Small intestine (tissue), 7 donors: Measurements from ENCODE around the gene SYNGR1. TPM values are rescaled to one million over a fixed set of nuclear protein-coding genes. Genes with fewer than 3 reads are reported as not detected.

Experiments used
- DNase-seq, 2 donors: peaks; one replicate each; pipeline versions ENCODE4 v3.0.0 to v3.0.0-alpha.2; 2013
- FAIRE-seq: peaks from 2 replicates; lab custom pipeline; 2012; peaks lifted over from hg19 to GRCh38; lab: Jason Lieb, UNC
- H3K27ac ChIP-seq, 3 donors: one replicate each; pipeline ENCODE4 v1.5.1; 2013; ENCODE audit warnings: low read length in 2 of 3, mild to moderate bottlenecking in 2 of 3, control low read depth in 1 of 3, inconsistent platforms in 1 of 3, low read depth in 1 of 3, moderate library complexity in 1 of 3
- H3K27me3 ChIP-seq, 3 donors: one replicate each; pipeline ENCODE4 v1.6.1; 2013; ENCODE audit warnings: low read length in 3 of 3, inconsistent platforms in 1 of 3; ENCODE audit not compliant: control insufficient read depth in 3 of 3, insufficient read depth in 3 of 3
- H3K36me3 ChIP-seq, 3 donors: one replicate each; pipeline ENCODE4 v1.6.1; 2013; ENCODE audit warnings: low read length in 3 of 3, inconsistent platforms in 1 of 3, low read depth in 1 of 3, mild to moderate bottlenecking in 1 of 3, moderate library complexity in 1 of 3; ENCODE audit not compliant: control insufficient read depth in 3 of 3, insufficient read depth in 2 of 3
- H3K4me1 ChIP-seq, 3 donors: one replicate each; pipeline ENCODE4 v1.6.1; 2013; ENCODE audit warnings: low read length in 2 of 3, inconsistent platforms in 1 of 3, low read depth in 1 of 3, mild to moderate bottlenecking in 1 of 3, moderate library complexity in 1 of 3; ENCODE audit not compliant: control insufficient read depth in 3 of 3, insufficient read depth in 2 of 3
- H3K4me3 ChIP-seq, 3 donors: one replicate each; pipeline ENCODE4 v1.5.1; 2013; ENCODE audit warnings: low read length in 3 of 3, control low read depth in 1 of 3, inconsistent platforms in 1 of 3, low read depth in 1 of 3, mild to moderate bottlenecking in 1 of 3, moderate library complexity in 1 of 3
- H3K9me3 ChIP-seq, 2 donors: one replicate each; pipeline ENCODE4 v1.6.1; 2013; ENCODE audit warnings: low read depth in 1 of 2, low read length in 1 of 2; ENCODE audit not compliant: control insufficient read depth in 2 of 2, insufficient read depth in 1 of 2
- WGBS, 3 donors: extraction: QIAGEN DNeasy Blood & Tissue Kit; methylation state at CpG; one replicate each; pipeline ENCODE4 v1.1.7; 2013; 5-methylcytosine and 5-hydroxymethylcytosine counted together
- polyA plus RNA-seq, 4 donors: library from polyadenylated mRNA; stranded (reverse) in 3 of 4; unstranded in 1 of 4; fragments of 200-250 nt in 3 of 4; fragments of 120-200 nt in 1 of 4; gene quantifications; one replicate each; pipeline versions ENCODE4 v1.2.1 to v1.2.3, GENCODE V29; 2013
- donor health status: healthy with polysubstance abuse.
- donor health status: control.
- donor health status: control.
- donor health status: Bipolar disorder and iron deficiency.
- donor health status: healthy.

SYNGR1 gene
- polyA plus RNA-seq, 4 donors, result 1.4 to 10.7 (median 6.6) TPM; not detected in 1

DNA sequence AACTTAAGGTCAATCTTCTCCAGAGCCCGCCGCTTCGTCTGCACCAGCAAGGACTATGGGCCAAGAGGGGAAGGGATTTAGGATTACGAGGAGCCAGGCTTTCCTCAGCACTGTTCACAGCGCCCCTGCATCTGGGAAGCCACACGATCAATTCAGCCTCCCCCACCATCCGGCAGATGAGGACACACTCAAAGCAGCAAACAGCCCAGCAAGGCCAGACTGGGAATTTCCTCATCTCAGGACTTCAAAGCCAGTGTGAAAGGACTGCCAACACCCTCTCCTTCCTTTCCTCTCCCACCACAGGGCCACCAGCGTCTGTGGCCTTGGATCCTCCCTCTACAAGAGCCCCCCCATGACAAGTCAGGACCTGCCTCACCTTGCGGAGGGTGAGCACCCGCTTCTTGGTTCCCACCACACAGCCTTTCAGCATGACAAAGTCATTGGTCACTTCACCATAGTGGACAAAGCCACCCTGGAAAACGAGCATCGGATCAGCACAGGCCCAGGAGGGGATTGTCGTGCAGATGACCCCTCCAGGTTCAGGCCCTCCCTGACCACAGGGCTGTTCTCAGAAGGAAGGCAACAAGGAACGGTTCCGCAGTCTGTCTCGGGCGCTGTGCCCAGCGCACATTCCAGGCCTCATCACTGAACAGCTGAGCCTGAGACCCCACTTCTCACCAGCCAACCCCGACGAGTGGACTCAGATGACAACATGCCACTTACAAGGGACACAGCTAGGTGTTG lies 36.4 kb upstream of the SYNGR1 start:
- Histone ChIP-seq H3K9me3 (no peaks in the 10 kb centered on the region), H3K27me3 (no peaks in the 10 kb centered on the region), H3K4me1 (peaks cover 0 to 31% (median 3%) of the 10 kb centered on the region in 3 donors), H3K4me3 (no peak overlapping the region), H3K36me3 (peaks cover 24 to 75% (median 28%) of the 10 kb centered on the region in 3 donors), H3K27ac (no peak overlapping the region)
- 82 to 88% (median 82%) methylated on average over 17 to 20 of the region's 20 CpGs for WGBS, 3 donors
- no peak for FAIRE-seq
- DNase-seq, result no peak

DNA sequence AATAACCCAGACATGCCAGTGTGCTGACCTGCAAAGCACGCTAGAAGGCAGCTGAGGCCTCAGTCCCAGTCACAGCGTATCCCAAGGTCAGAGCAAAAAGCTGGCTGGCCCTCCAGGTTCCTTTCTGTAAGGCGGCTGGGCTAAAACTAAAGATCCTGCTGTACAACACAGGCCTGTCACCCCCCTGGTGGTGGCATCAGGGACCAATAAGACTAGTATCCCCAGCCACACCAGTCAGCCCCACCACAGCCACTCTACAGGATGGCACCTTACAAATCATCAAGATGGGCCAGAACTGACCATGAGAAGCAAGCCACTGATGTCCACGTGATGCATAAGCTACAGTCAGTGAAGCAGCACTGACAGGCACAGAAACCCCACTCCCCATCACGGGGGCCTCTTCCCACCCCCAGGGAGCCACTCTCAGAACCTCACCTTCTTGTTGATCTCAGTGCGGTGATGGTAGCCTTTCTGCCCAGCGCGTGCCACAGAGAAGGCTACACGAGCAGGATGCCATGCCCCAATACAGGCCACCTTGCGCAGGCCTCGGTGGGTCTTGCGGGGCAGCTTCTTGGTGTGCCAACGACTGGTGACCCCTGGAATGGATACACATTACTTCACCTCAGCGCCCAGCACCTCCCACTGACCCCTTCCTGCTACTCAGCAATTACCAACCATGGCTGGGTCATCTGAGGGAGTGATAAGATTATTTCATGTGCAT lies 35.4 kb upstream of the SYNGR1 start:
- Histone ChIP-seq H3K9me3 (no peaks in the 10 kb centered on the region), H3K27me3 (no peaks in the 10 kb centered on the region), H3K4me3 (no peak overlapping the region), H3K36me3 (peaks cover 24 to 75% (median 28%) of the 10 kb centered on the region in 3 donors), H3K4me1 (peaks cover 0 to 31% (median 2%) of the 10 kb centered on the region in 3 donors), H3K27ac (no peak overlapping the region)
- DNase-seq (no peak), FAIRE-seq (no peak)
- WGBS, 3 donors, result 84 to 87% (median 85%) methylated on average over 14 of the region's 14 CpGs

DNA sequence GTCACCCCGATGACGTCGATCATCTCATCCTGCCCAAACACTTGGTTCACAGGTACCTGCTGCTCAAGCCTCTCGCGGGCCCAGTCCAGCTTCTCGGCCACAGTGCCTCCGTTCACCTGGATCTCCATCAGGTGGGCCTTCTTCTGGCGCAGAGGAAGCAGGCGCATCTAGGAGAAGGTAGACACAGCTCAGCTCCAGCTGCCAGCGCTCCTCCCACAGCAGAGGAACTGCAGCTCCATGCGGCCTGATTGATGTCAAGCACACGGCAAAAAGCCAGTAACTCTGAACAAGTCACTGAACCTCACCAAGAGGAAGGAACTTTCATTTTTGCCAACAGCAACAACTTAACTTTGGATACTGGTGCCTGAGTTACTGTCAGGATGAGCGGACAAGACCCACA lies 34.4 kb upstream of the SYNGR1 start:
- Histone ChIP-seq H3K9me3 (no peaks in the 10 kb centered on the region), H3K27ac (peak overlapping the region in 1 of 3 donors; percentile 12), H3K4me3 (no peak overlapping the region), H3K27me3 (no peaks in the 10 kb centered on the region), H3K36me3 (peaks cover 24 to 75% (median 28%) of the 10 kb centered on the region in 3 donors), H3K4me1 (peaks cover 0 to 31% (median 2%) of the 10 kb centered on the region in 3 donors)
- no peak for DNase-seq
- 84 to 86% (median 85%) methylated on average over 13 of the region's 13 CpGs for WGBS, 3 donors
- FAIRE-seq, result no peak

DNA sequence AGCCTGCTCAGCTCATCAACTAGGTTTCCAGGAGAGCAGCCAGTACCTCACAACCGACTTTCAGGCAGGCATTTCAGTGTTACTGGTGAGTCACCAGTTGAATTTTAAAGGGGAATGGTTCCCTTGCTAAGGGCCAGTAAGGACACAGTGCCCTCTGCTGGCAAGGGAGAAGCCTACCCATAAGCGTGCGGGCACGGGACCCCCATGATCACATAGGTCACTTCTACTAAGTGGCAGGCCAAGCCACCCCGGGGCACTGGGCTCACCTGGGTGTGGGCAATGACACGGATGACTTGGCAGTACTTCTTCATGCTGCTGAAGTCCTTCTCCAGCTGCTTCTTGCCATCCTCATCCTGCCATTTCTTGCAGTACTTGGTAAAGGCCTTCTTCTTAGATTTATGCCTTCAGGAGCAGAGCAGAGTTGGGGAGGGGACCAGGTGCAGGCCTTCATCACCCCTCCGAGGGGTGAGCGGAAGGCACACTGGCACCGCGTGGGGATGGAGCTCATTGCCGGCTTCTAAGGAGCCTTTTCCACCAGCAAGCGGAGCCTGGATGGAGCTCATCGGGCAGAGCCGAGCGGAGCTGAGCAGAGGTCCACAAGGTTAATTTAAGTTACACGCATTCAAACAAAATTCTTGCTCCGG lies 33.2 kb upstream of the SYNGR1 start:
- peak overlapping the region in 2 of 3 donors; percentile 12 to 100 for H3K27ac ChIP-seq
- peaks cover 0 to 31% (median 2%) of the 10 kb centered on the region in 3 donors for H3K4me1 ChIP-seq
- H3K4me3 ChIP-seq, result peak overlapping the region in 1 of 3 donors; percentile 83
- WGBS, 3 donors, result 38 to 45% (median 40%) methylated on average over 17 of the region's 17 CpGs
- H3K9me3 ChIP-seq, result no peaks in the 10 kb centered on the region
- DNase-seq (peak; percentile 82 to 88), FAIRE-seq (no peak)
- peaks cover 24 to 69% (median 28%) of the 10 kb centered on the region in 3 donors for H3K36me3 ChIP-seq
- H3K27me3 ChIP-seq, result no peaks in the 10 kb centered on the region

DNA sequence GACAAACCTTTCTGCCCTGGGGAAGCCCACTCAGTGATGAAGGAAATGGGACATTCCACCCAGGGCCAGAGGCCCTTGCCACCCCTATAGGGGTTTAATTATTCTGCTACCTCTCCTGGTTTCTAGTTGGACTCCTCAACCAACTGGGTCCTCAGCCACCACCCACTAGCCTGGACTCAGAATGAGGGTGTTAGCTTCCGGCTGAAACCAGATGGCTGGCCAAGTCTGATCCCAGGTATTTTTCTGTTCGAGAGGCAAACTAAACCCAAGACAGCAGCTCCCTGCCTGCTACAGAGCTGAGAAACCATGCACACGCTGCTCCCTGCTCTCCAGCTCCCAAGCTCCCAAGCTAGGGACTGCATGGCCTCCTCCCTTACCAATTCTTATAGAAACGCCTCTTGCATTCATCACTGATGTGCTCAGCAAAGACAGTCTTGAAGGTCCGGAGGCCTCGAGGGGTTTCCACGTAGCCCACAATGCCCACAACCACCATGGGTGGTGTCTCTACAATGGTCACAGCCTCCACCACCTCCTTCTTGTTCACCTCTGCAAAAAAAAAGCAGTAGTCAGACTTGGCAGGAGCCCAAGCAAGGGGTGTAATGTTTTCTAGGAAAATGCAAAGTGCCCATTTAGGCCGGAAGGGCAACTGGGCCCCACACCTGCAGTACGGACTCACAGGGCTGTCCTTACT lies 32.6 kb upstream of the SYNGR1 start:
- H3K27ac ChIP-seq, result peak overlapping the region; percentile 3 to 100 (median 6)
- WGBS, 3 donors, result 19 to 32% (median 23%) methylated on average over 9 of the region's 9 CpGs
- H3K36me3 ChIP-seq, result peaks cover 24 to 62% (median 28%) of the 10 kb centered on the region in 3 donors
- H3K9me3 ChIP-seq, result no peaks in the 10 kb centered on the region
- peaks cover 0 to 31% (median 2%) of the 10 kb centered on the region in 3 donors for H3K4me1 ChIP-seq
- peak overlapping the region in 2 of 3 donors; percentile 69 to 83 for H3K4me3 ChIP-seq
- no peaks in the 10 kb centered on the region for H3K27me3 ChIP-seq
- DNase-seq (no peak), FAIRE-seq (no peak)

DNA sequence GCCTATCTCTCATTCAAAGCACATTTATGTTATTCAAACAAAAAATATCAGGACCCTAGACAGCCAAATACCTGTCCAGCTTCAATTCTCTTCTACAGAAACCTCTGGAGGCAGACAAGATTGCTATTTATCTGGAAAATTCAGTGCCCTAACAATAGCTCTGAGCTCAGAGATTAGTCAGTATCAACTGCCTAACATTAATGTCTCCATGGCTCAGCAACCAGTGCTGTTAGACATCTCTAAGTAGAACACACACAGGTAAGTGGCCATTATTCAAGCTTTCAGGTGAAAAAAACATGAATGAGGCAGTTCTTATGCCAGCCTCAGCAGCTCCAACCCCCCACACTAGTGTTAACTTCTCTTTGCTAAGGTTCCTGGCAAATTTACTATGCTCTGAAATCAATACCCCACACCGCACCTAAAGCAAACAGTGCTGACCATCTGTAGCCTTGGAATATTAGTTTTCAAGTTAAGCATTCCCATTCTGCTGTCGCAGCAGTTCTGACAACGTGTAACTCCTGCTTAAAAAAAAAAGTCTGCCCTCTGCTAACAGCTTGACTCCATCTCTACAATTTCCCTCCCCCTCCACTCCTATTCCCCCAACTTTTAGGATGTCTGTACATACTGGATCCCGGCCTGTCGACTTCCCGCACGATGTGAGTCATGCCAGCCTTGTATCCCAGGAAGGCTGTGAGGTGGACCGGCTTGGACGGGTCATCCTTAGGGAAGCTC lies 31.9 kb upstream of the SYNGR1 start:
- H3K4me1 ChIP-seq, result peaks cover 0 to 31% (median 2%) of the 10 kb centered on the region in 3 donors
- H3K36me3 ChIP-seq, result peaks cover 19 to 55% (median 24%) of the 10 kb centered on the region in 3 donors
- H3K27me3 ChIP-seq, result no peaks in the 10 kb centered on the region
- no peak for DNase-seq
- no peaks in the 10 kb centered on the region for H3K9me3 ChIP-seq
- peak overlapping the region; percentile 23 to 83 (median 69) for H3K4me3 ChIP-seq
- WGBS, 3 donors, result 3 to 15% (median 9%) methylated on average over 9 of the region's 9 CpGs
- H3K27ac ChIP-seq, result peak overlapping the region in 2 of 3 donors; percentile 100
- FAIRE-seq, result no peak

DNA sequence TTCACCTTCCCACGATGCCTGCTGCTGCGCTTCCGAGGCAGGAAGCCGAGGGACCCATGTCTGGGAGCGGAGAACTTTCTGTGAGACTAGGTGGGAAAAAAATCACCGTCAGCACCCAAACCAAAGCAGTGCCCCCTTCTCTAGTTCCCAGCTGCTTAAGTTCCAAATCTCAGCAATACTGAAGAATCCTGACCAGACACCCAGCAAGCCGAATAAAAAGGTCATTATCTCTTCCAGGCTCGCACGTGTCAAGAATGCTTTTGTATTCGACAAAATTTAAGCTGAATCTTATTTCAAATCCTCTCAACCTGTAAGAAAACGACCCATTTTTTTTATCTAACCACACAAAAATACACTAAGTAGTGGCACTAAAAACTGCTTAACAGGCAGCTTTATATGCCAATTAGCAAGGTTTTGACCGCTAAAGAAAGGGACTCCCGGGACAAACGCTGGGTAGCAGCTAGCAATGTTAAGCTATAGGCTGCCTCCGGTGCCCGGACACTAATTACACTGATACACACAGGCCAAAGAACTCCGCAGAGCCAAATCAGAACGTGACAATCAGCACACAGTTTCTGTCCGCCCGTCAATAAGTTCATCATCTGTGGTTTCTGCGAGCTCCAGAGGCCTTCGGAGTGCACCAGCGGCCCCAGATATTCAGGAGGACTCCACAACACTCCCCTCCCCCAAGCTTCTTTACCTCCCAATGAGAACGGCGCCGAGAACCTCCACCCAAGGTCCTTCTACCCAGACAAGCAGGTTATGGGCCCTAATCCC lies 31.1 kb upstream of the SYNGR1 start:
- Histone ChIP-seq H3K27me3 (no peaks in the 10 kb centered on the region), H3K27ac (peak overlapping the region; percentile 76 to 100 (median 100)), H3K9me3 (no peaks in the 10 kb centered on the region), H3K4me3 (peak overlapping the region; percentile 69 to 86 (median 83)), H3K36me3 (peaks cover 17 to 48% (median 22%) of the 10 kb centered on the region in 3 donors), H3K4me1 (peaks cover 0 to 31% (median 2%) of the 10 kb centered on the region in 3 donors)
- DNase-seq (peak in 1 of 2 donors; percentile 56), FAIRE-seq (no peak)
- WGBS, 3 donors, result 0 to 3% (median 1%) methylated on average over 23 to 26 of the region's 26 CpGs
